LHCN-M2 (cell line): ENCODE results near the gene CFAP298. TPM values are rescaled to one million over a fixed set of nuclear protein-coding genes. Genes with fewer than 3 reads are reported as not detected.
A peak's percentile ranks its signal among the peaks of the same experiment; 100 is the strongest.
"Not testable (repeated sequence)": the region's sequence is repeated elsewhere in the genome, so short reads cannot be mapped to it uniquely, and the experiment has no call there.

Experiments used
- DNase-seq: peaks from one replicate; pipeline ENCODE4 v3.0.0-alpha.2; 2012; ENCODE audit warnings: low read depth
- total RNA-seq: library from RNA; depleted of rRNA; stranded (reverse); fragments of >200 nt; gene quantifications from 2 replicates; pipeline ENCODE4 v1.2.3, GENCODE V29; 2014; rRNA removed

CFAP298 gene
- total RNA-seq, 1 experiment from 2014 or later, result 46.8 TPM

DNA sequence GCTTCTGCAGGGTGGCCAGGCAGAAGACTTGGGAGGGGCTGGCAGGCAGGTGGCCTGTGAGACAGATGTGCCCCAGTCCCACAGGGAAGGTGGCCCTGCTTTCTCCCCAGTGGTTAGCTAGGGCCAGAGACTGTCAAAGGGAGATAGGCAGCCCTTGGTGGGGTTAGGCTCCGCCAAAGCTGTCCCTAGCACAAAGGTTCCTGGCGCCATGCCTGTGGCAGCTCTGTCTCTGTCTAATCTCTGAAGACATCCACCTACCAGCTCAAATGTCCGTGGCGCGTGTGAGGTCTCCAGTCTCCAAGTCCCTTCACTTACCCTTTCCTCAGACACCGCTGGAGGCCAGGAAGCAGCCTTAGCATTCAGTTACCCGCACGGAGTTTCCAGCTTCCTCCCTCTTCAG lies 44.6 kb downstream of the CFAP298 start:
- DNase-seq, result no peak

DNA sequence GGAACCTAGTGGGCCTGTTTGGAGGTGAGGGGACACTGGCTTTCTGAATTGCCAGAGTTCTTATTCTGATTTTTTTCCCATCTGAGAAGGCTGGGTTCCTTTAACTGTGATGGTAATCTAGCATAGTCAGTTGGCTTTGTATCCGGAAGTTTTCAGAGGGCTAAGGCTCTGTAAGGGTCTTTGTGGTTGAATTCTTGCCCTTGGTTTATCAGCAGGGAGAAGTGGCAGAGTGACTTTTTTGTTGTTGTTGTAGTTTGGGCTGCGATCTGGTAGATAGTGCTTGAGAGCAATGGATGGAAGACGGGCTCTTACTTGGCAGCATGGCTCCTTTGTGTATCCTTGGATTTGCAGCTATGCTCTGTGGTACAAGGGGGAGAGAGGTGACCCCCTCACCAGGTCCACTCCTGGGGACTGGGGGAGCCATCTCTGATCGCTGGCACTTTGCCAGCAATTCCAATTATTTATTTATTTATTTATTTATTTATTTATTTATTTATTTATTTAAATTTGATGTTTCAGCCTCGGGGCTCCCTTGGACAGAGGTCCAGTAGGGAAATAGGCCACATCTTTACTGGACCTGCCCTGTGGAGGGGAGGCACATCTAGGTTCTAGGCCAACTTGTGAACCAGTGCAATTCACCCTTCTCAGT lies 45.3 kb downstream of the CFAP298 start:
- no peak for DNase-seq

DNA sequence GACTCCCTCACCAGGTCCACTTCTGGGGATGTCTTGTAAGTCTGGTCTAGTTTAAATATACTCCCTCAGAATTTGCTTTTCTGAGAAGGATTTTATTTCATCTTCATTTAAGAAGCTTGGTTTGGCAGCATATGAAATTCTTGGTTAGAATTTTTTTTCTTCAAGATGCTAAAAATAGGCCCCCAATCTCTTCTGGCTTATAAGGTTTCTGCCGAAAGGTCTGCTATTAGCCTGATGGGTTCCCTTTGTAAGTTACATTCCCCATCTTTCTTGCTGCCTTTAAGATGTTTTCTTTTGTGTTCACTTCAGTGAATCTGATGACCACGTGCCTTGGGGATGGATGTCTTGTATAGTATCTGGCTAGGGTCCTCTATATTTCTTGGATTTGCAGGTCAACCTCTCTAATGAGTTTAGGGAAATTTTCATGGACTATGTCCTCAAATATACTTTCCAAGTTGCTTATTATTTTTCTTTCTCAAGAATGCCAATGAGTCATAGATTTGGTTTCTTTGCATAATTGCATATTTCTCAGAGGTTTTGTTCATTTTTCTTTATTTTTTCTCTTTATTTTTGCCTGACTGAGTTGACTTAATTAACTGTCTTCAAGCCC lies 46.2 kb downstream of the CFAP298 start:
- DNase-seq, result peak; percentile 29

DNA sequence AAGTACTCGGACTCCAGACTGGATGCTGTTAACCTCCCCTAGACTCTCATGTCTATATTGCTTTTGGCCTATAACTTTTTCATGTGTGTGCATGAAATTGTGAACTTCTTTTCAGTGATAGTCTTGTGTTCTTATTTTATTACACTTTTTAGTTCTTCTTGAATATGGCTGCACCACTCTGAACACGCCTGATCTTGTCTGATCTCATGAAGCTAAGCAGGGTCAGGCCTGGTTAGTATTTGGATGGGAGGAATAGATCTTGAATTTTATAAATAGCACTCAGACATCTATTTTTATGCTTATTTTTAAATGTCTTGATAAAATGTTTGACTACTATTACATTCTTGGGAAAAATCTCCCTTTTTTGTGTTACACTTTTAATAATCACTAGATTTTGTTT lies 49.3 kb downstream of the CFAP298 start:
- no peak for DNase-seq

DNA sequence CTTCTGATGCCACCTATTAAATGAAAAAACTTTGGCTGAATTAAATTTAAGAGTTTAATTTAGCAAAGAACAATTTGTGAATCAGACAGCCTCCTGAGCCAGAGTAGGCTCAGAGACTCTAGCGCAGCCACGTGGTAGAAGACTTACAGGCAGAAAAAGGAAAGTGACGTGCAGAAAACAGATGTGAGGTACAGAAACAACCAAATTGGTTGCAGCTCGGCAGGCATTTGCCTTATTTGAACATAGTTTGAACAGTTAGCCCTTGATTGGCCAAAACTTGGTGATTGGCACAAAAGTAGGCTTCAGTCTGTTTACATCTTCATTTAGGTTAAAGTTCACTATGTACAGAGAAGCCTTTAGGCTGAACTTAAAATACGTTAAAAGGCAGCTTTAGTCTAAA lies 49.8 kb downstream of the CFAP298 start:
- peak; percentile 60 for DNase-seq

DNA sequence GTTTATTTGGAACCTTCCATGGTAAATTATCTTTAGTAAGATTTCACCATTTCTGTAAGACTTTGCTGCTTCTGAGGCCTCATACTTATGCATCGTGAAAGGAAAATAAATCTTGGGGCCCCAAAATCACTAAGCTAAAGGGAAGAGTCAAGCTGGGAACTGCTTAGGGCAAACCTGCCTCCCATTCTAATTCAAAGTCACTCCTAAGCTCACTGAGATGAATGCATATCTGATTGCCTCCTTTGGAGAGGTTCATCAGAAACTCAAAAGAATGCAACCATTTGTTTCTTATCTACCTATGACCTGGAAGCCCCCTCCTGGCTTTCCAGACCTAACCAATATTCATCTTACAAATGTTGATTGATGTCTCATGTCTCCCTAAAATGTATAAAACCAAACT lies 50.7 kb downstream of the CFAP298 start:
- not testable (repeated sequence) for DNase-seq

DNA sequence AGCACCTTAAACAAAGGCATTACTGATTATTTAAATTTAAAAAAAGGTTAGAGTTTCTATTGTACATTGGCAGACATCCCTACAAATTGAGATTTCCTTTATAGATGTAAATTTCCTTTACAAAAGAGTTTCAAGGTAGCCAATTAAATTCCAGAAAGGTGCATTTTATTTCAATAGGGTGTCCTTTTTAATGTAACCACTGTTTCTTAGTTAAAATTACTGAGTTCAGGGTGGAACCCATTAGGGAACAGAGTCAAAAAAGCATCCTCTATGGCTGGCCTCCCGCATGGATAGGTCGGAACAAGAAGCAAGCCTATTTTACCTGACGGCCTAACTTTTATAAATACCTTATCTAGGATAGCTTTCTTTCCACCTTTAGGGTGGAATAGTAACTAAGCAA lies 51.3 kb downstream of the CFAP298 start:
- no peak for DNase-seq

DNA sequence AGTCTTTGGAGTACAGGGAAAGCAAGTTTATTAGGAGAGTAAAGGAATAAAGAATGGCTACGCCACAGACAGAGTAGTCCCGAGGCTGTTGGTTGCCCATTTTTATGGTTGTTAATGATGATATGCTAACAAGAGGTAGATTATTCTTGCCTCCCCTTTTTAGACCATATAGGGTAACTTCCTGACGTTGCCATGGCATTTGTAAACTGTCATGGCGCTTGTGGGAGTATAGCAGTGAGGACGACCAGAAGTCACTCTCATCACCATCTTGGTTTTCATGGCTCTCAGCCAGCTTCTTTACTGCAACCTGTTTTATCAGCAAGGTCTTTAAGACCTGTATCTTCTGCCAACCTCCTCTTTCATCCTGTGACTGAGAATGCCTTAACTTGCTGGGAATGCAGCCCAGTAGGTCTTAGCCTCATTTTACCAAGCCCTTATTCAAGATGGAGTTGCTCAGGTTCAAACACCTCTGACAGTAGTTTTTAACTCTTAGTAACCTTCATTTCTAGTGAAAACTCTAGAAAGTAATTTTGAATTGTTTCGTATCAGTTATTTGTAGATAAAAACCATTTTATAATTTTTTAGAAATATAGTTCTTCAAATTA lies 53.1 kb downstream of the CFAP298 start:
- no peak for DNase-seq

DNA sequence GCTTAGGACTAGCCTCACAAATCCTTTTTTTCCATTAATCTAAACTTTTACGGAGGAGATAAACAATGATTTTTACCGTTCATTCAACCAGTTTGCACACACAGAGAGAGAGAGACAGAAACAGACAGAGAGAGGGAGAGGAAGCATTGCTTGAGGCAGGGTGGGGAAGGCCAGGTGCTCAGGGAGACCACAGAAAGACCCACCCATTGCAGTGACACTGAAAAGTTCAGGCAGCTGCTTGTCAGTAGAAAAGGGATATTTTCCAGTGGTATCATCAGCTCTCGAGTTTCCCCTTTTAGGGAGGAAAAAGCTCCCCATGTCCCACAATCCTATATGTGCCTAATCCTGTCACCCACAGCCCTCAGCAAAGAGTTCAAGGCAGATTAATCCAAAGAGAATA lies 54.1 kb downstream of the CFAP298 start:
- DNase-seq, result no peak

DNA sequence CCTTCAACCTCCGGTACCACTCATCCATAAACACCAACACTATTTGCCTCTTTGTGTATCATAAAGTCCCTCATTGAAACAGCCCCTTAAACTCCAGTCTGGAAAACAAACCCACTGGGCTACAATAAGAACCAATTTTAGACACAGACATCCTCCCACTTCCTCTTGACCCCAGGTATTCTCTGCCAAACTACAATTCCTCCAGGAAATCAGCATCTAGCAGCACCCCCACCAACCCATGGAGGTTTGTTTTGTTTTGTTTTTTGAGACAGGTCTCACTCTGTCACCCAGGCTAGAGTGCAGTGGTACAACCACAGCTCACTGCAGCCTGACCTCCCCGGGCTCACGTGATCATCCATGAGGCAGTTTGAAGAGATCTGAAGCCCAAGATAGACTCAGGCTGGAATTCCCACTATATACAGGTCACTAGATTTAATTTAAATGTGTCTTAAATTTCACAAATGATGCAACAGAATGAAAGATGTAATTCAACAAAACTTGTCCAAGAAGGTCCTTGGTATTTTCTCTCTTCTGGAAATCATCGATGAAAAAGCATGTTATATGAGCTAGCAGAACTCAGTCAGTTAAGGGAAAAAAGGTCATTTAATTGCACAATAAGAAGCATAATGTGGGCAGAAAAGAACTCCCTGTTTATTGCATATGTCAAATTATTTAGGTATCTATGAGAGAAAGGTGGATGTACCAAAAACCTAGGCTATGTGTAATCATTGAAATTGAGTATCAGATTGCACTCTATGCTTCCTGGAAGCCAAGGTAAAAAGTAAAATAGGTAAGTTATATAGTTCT lies 57.1 kb downstream of the CFAP298 start:
- DNase-seq, result no peak

DNA sequence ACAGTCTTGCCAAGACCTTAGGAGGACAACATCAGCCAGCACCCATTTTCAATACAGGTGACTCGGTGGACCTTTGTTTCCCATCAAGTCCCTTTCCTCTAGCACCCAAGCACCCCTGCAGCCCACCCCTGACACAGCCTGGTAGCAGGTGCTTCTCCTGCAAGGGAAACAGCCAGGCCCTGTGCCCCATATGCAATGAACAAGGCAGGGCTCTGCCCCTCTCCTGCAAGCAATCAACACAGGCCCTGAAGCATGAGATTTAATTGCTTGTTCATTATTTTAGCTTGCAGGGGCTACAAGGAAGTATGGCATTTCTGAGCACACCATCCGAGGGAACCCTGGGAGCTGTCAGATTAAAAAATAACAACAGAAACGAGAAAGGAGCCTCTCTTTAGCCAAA lies 62.3 kb downstream of the CFAP298 start:
- no peak for DNase-seq

DNA sequence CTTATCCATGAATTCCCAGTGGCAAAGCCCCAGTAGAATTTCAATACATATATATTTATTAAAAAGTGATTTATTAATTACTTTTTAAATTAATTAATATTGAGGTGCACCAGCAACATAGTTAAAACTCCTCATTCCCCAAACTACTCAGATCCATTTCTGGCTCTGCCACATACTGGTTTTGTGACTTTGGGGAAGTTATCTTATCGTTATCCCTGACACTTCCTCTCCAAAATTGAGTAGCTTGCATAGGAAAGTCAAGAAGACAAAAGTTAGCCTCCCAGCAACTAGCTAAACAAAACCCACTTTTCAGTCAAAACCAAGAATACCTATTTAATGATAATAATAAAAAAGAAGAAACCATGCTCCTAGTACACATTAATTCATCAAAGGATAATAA lies 62.7 kb downstream of the CFAP298 start:
- DNase-seq, result no peak

Other genes starting within 250 kb of the CFAP298 start
- gene URB1, start 219.4 kb downstream of the CFAP298 start, total RNA-seq, result 19.9 and 22.6 TPM in 2 replicates
- gene EVA1C, start 199.7 kb downstream of the CFAP298 start, total RNA-seq, result 2.2 and 3.2 TPM in 2 replicates
- not detected in 2 replicates for gene TCP10L, start 26.9 kb downstream of the CFAP298 start, total RNA-seq
- gene SYNJ1, start 115.6 kb upstream of the CFAP298 start, total RNA-seq, result 7.9 and 8.3 TPM in 2 replicates
- gene PAXBP1, start 159.4 kb upstream of the CFAP298 start, total RNA-seq, result 27.8 and 30.3 TPM in 2 replicates